Esophagus muscularis mucosa (tissue), 4 donors: ENCODE measurements around the gene PHF2. TPM values are rescaled to one million over a fixed set of nuclear protein-coding genes. Genes with fewer than 3 reads are reported as not detected.

Experiments
- total RNA-seq, 4 donors: library from RNA; depleted of rRNA; stranded (reverse); fragments of >200 nt; gene quantifications; one replicate each; pipeline versions ENCODE4 v1.1.0 to v1.2.1, GENCODE V29; 2016

Gene PHF2
- total RNA-seq, 4 donors from 2014 or later: 35.7 to 53.5 (median 43.2) TPM

Other genes with a start within 250 kb of the PHF2 start
- 100 to 1,000 TPM in 1 of 4 donors, 10 to 100 TPM in 3; 81.7 to 125 (median 90.1) TPM for gene FAM120A, start 124.9 kb upstream of the PHF2 start, total RNA-seq
- gene FAM120AOS, start 123.0 kb upstream of the PHF2 start, total RNA-seq: 10 to 100 TPM; 51.7 to 63.6 (median 55.3) TPM